Esophagus (tissue), 2 donors: ENCODE results near the gene METRNL. TPM values are rescaled to one million over a fixed set of nuclear protein-coding genes. Genes with fewer than 3 reads are reported as not detected.
"Not testable (repeated sequence)": the region's sequence is repeated elsewhere in the genome, so short reads cannot be mapped to it uniquely, and the experiment has no call there.

Source experiments
- H3K27ac ChIP-seq, 2 donors: one replicate each; pipeline ENCODE4 v1.5.1; 2013; ENCODE audit warnings: low read depth in 2 of 2, mild to moderate bottlenecking in 2 of 2, inconsistent platforms in 1 of 2, low read length in 1 of 2, moderate library complexity in 1 of 2
- H3K27me3 ChIP-seq, 2 donors: one replicate each; pipeline ENCODE4 v1.6.1; 2013; ENCODE audit warnings: low read length in 2 of 2, control low read depth in 1 of 2, mild to moderate bottlenecking in 1 of 2; ENCODE audit not compliant: insufficient read depth in 2 of 2, control insufficient read depth in 1 of 2
- H3K36me3 ChIP-seq, 2 donors: one replicate each; pipeline ENCODE4 v1.6.1; 2013; ENCODE audit warnings: low read length in 1 of 2; ENCODE audit not compliant: control insufficient read depth in 2 of 2, insufficient read depth in 2 of 2
- H3K4me1 ChIP-seq, 2 donors: one replicate each; pipeline ENCODE4 v1.6.1; 2013; ENCODE audit warnings: low read length in 1 of 2; ENCODE audit not compliant: control insufficient read depth in 2 of 2, insufficient read depth in 2 of 2
- H3K4me3 ChIP-seq, 2 donors: one replicate each; pipeline ENCODE4 v1.5.1; 2013; ENCODE audit warnings: low read length in 2 of 2, mild to moderate bottlenecking in 2 of 2, low read depth in 1 of 2, moderate library complexity in 1 of 2
- H3K9me3 ChIP-seq, 2 donors: one replicate each; pipeline ENCODE4 v1.6.1; 2013; ENCODE audit warnings: mild to moderate bottlenecking in 2 of 2, low read depth in 1 of 2, low read length in 1 of 2, moderate library complexity in 1 of 2; ENCODE audit not compliant: control insufficient read depth in 2 of 2, insufficient read depth in 1 of 2
- WGBS, 2 donors: extraction: QIAGEN DNeasy Blood & Tissue Kit; methylation state at CpG; one replicate each; pipeline ENCODE4 v1.1.7; 2013; 5-methylcytosine and 5-hydroxymethylcytosine counted together
- polyA plus RNA-seq, 2 donors: library from polyadenylated mRNA; stranded (reverse); fragments of 200-250 nt; gene quantifications; one replicate each; pipeline ENCODE4 v1.2.3, GENCODE V29; 2013
- donor health status: healthy with polysubstance abuse.
- donor health status: Bipolar disorder and iron deficiency.

The METRNL gene, protein sequence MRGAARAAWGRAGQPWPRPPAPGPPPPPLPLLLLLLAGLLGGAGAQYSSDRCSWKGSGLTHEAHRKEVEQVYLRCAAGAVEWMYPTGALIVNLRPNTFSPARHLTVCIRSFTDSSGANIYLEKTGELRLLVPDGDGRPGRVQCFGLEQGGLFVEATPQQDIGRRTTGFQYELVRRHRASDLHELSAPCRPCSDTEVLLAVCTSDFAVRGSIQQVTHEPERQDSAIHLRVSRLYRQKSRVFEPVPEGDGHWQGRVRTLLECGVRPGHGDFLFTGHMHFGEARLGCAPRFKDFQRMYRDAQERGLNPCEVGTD
- 100 to 1,000 TPM; 143 to 169 TPM for polyA plus RNA-seq

DNA sequence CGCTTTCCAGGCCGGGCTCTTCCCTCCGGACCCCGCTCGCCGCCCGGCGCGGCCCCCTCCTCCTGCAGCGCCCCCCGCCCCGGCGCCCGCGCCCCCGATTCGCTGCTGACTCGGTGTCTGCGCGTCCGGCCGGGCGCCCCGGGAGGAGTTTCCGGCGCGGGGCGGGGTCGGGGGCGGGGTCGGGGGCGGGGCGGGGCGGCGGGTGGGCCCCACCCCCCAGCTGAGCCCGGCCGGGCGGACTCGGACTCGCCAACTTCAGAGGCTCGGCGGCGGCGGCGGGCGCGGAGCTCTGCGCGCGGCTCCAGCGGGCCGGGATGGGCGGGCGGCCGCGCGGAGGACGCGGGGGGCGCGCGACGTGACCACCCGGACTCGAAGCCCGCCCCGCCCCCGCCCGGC, at the start of gene METRNL:
Gene METRNL, plus strand, starts transcription at position 258 of the 396 bp plus-strand sequence. CDS start 207 bp downstream, outside the sequence.
- no peaks in the 10 kb centered on the region for H3K9me3 ChIP-seq
- H3K36me3 ChIP-seq = peaks cover 0 to 8% of the 10 kb centered on the region in 2 donors
- H3K27me3 ChIP-seq = no peaks in the 10 kb centered on the region
- peak within 1 kb of the TSS; percentile 79 to 89 for H3K27ac ChIP-seq
- 0% methylated on average over 5 to 69 of the region's 69 CpGs for WGBS, 2 donors
- H3K4me1 ChIP-seq = peaks cover 3 to 22% of the 10 kb centered on the region in 2 donors
- peak within 1 kb of the TSS; percentile 71 to 88 for H3K4me3 ChIP-seq

DNA sequence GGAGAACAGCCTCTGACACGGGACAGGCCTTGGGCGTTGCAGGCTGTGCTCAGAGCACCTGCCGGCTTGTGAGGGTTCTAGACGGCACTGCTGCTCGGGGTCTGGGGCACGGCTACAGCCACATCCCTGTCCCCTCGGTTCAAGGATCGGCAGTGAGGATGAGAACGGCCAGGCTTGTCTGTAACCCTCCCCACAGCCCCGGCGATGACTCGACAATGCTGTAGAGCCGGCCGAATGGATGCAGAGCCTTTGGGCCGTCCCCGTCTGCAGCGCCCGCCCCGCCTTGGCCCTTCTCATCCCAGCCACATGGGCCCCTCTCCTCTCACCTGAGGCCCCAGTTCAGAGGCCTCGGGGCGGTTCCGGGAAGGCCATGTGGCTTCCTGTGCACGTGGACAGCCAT, 49.0 kb upstream of the METRNL start:
- WGBS, 2 donors = 90 to 93% methylated on average over 23 of the region's 23 CpGs
- Histone ChIP-seq H3K4me1 (no peaks in the 10 kb centered on the region), H3K27ac (no peak overlapping the region), H3K9me3 (no peaks in the 10 kb centered on the region), H3K27me3 (no peaks in the 10 kb centered on the region), H3K4me3 (no peak overlapping the region), H3K36me3 (peaks cover 0 to 4% of the 10 kb centered on the region in 2 donors)

DNA sequence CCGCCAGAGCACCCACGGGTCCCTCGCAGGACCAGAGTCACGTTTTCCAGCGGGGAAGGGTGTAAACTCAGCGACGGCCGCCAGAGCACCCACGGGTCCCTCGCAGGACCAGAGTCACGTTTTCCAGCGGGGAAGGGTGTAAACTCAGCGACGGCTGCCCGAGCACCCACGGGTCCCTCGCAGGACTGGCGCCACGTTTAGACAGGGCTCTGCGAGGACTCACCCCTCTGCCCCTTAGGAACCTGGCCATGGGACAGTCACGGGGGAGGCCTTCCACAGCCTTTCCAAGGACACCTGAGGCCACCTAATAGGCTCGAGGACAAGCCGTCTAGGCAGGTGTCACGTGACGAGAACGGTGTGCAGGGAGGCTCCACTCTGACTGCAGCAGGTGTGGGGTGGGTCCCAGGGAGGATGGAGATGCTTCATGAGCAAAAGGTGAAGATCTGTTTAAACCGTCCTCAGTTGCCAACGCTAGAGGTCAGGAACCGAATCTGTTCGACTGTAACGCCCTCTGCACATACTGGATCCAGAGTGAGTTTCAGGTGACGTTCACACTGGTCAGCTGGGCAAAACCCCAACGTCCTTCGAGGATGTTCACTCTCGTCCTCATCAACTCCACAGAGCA, 48.0 kb upstream of the METRNL start:
- Histone ChIP-seq H3K27ac (no peak overlapping the region), H3K36me3 (peaks cover 0 to 7% of the 10 kb centered on the region in 2 donors), H3K27me3 (no peaks in the 10 kb centered on the region), H3K4me3 (no peak overlapping the region), H3K4me1 (no peaks in the 10 kb centered on the region), H3K9me3 (no peaks in the 10 kb centered on the region)
- 91 to 94% methylated on average over 32 to 35 of the region's 35 CpGs for WGBS, 2 donors

DNA sequence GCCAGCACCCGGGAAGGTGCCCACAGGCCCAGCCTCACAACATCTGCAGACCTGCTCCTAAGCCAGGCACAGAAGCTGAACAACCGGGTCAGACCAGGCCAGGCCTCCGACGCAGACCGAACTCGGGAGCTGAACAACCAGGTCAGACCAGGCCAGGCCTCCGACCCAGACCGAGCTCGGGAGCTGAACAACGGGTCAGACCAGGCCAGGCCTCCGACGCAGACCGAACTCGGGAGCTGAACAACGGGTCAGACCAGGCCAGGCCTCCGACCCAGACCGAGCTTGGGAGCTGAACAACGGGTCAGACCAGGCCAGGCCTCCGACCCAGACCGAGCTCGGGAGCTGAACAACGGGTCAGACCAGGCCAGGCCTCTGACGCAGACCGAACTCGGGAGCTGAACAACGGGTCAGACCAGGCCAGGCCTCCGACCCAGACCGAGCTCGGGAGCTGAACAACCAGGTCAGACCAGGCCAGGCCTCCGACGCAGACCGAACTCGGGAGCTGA, 47.4 kb upstream of the METRNL start:
- H3K4me3 ChIP-seq, H3K9me3 ChIP-seq, H3K36me3 ChIP-seq, H3K27ac ChIP-seq, H3K4me1 ChIP-seq, H3K27me3 ChIP-seq: not testable (repeated sequence)
- 86 to 90% methylated on average over 32 to 33 of the region's 33 CpGs for WGBS, 2 donors

DNA sequence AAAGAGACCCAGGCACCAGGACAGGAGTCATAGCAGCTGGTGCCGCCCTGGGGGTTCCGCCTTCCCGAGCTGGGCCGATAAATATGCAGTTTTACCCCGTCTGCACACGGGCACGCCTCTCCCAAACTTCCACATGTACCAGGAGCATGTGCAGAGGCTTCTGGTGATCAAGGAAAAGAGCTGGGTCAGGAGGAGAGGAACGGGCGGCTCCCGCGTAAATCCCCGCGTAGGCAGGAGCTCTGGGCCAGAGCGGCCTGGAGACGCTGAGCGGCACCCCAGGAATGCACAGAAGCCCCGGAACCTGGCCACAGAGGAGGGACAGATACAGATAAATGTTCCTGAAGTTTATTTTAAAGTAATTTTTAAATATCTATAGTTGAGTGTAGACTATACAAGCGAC, 46.6 kb upstream of the METRNL start:
- Histone ChIP-seq H3K9me3 (no peaks in the 10 kb centered on the region), H3K27me3 (no peaks in the 10 kb centered on the region), H3K4me1 (no peaks in the 10 kb centered on the region), H3K36me3 (peaks cover 0 to 15% of the 10 kb centered on the region in 2 donors), H3K4me3 (no peak overlapping the region), H3K27ac (peak overlapping the region in 1 of 2 donors; percentile 68)
- 96 to 98% methylated on average over 18 of the region's 18 CpGs for WGBS, 2 donors

DNA sequence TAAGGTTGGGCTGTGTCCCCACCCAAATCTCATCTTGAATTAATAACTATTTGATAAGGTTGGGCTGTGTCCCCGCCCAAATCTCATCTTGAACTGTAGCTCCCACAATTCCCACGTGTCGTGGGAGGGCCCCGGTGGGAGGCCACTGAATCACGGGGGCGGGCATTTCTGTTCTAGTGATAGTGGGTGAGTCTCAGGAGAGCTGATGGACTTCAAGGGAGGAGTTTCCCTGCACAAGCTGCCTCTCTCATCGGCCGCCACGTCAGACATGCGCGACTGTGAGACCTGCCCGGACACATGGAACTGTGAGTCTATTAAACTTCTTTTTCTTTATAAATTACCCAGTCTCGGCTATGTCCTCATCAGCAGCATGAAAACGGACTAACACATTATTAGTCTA, 44.9 kb upstream of the METRNL start:
- Histone ChIP-seq H3K9me3 (no peaks in the 10 kb centered on the region), H3K4me1 (no peaks in the 10 kb centered on the region), H3K4me3 (no peak overlapping the region), H3K27me3 (no peaks in the 10 kb centered on the region), H3K27ac (no peak overlapping the region), H3K36me3 (peaks cover 0 to 15% of the 10 kb centered on the region in 2 donors)
- 87 to 96% methylated on average over 14 of the region's 14 CpGs for WGBS, 2 donors

DNA sequence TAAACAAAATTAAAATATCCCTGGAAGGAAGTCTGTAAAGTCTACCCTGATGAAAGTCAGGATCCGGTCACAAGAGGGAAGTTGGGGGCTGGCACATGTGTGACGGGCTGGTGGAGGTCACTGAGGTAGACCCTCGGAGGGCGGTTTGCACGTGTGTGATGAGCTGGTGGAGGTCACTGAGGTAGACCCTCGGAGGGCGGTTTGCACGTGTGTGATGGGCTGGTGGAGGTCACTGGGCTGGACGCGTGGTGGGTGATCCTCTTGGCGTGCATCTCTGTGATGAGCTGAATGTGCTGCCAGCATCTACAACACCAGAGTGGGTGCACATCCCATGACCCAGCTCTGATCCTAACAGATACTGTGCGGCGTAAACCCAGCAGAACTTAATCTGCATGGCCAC, 43.7 kb upstream of the METRNL start:
- WGBS, 2 donors = 86 to 87% methylated on average over 13 of the region's 13 CpGs
- Histone ChIP-seq H3K27ac (no peak overlapping the region), H3K36me3 (peaks cover 0 to 15% of the 10 kb centered on the region in 2 donors), H3K4me3 (no peak overlapping the region), H3K9me3 (no peaks in the 10 kb centered on the region), H3K27me3 (no peaks in the 10 kb centered on the region), H3K4me1 (no peaks in the 10 kb centered on the region)

DNA sequence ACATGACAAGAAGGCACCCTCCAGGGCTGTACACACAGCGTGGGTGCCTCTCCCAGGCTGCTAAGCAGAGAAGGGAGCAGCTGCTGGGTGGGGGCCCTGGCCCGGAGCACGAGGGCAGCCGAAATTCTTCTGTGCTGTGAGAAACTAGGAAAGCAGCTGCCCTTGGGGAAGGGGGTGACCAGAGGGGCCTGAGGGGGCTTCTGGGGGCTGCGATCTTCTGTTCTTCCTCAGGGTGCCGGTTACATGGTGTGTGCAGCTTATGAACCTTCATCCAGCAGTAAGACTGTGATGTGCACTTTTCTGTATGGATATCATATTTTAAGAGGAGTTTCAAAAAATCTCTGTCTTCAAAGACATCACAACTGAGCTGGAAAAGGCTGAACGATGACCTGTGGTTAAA, 43.2 kb upstream of the METRNL start:
- H3K4me1 ChIP-seq = no peaks in the 10 kb centered on the region
- H3K27ac ChIP-seq = no peak overlapping the region
- H3K9me3 ChIP-seq = no peaks in the 10 kb centered on the region
- H3K4me3 ChIP-seq = no peak overlapping the region
- peaks cover 0 to 15% of the 10 kb centered on the region in 2 donors for H3K36me3 ChIP-seq
- no peaks in the 10 kb centered on the region for H3K27me3 ChIP-seq
- WGBS, 2 donors = 93 to 97% methylated on average over 7 of the region's 7 CpGs

DNA sequence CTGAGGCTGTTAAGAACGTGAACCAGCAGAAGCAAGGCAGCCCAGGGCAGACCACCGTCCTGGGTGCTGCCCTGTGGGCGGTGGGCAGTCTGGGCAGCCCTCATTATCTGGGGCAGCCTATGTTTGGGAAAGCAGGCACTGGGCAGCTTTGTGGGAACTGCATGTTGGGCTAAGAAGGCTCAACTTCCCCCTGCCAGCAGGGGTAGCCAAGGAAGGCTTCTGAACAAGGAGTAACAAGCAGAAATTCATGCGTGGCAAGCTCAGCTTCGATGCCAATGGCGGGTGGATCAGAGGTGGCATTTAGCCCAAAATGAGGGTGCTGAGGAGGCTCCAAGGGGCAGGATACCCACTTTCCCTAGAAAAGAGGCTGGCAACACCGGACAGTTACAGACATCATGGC, 42.7 kb upstream of the METRNL start:
- H3K36me3 ChIP-seq = peaks cover 0 to 11% of the 10 kb centered on the region in 2 donors
- no peak overlapping the region for H3K27ac ChIP-seq
- 85 to 87% methylated on average over 7 of the region's 7 CpGs for WGBS, 2 donors
- no peaks in the 10 kb centered on the region for H3K27me3 ChIP-seq
- H3K4me3 ChIP-seq = no peak overlapping the region
- H3K9me3 ChIP-seq = peaks cover 0 to 2% of the 10 kb centered on the region in 2 donors
- no peaks in the 10 kb centered on the region for H3K4me1 ChIP-seq
